ENCODE measurements around the gene EMILIN3.

DNA sequence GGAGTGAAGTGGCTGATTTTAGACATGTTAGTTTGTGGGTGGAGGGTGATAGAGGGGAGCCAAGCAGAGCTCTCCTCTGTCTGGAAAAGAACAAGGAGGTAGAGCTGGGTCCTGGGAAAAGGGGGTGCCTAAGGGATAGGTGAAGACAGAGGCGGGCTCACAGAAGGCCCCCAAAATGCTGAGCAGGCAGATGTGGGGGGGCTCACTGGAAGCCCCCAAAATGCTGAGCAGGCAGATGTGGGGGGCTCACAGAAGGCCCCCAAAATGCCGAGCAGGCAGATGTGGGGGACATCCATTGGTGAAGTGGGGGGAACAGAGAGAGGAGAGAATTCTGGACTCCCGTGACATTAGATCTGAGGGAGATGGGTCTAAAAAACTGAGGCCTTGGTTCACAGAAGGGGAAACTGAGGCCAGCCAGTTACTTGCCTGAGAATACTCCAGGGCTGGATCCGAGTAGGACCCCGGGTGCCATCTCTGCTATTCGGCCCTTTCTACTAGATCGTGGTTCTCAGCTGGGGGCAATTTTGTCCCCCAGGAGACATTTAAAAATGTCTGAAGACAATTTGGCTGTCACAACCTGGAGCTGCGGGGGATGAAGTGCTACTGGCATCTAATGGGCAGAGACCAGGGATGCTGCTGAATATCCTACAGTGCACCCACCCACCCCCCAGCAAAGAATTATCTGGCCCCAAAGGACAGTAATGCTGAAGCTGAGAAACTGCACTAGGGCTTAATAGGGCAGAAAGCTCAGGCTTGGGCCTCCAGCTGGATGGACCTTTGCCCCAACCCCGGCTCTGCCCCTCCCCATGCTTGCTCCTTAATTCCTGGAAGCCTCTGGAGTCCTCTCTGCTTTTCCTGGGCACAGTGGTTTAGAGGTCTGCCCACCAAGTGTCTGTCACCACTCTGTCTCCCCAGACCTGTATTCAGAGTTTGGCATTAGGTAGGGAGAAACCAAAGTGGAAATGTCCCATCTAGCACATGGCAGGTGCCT lies 23.8 kb downstream of the EMILIN3 start:
- TF ChIP-seq CTCF (IDR thresholded peaks at IDR 0.05), result no peak
- TF ChIP-seq ZFX (IDR thresholded peaks at IDR 0.05; ENCODE audit: borderline replicate concordance), result no peak
